HG03571 (cell line): Measurements from ENCODE around the gene SMIM26.
"Not testable (repeated sequence)": the region's sequence is repeated elsewhere in the genome, so short reads cannot be mapped to it uniquely, and the experiment has no call there.

Source experiments
- ATAC-seq: cut with Tn5 transposase; IDR thresholded peaks from one replicate; pipeline ENCODE4 v1.9.1; 2021; ENCODE audit not compliant: unreplicated experiment

The SMIM26 gene

GRCh38 chr20:18566892-18567738 is at the start of gene SMIM26:
SMIM26 (plus strand) TSS chr20:18567432; CDS start chr20:18567479, 47 bp downstream.
- ATAC-seq = peak; percentile 98

GRCh38 chr20:18522066-18522465 is 45.2 kb upstream of the SMIM26 start:
- not testable (repeated sequence) for ATAC-seq

- ATAC-seq = no peak
Observed at GRCh38 chr20:18523066-18523465, 44.2 kb upstream of the SMIM26 start.

GRCh38 chr20:18524646-18525045 is 42.6 kb upstream of the SMIM26 start:
- no peak for ATAC-seq

GRCh38 chr20:18526761-18527160 is 40.5 kb upstream of the SMIM26 start:
- not testable (repeated sequence) for ATAC-seq

- ATAC-seq = no peak
Observed at GRCh38 chr20:18527339-18527738, 39.9 kb upstream of the SMIM26 start.

GRCh38 chr20:18527836-18528235 is 39.4 kb upstream of the SMIM26 start:
- ATAC-seq = no peak

GRCh38 chr20:18529041-18529440 is 38.2 kb upstream of the SMIM26 start:
- no peak for ATAC-seq

GRCh38 chr20:18532626-18533025 is 34.6 kb upstream of the SMIM26 start:
- no peak for ATAC-seq

- ATAC-seq = no peak
Observed at GRCh38 chr20:18533491-18533890, 33.7 kb upstream of the SMIM26 start.

GRCh38 chr20:18533978-18534644 is 33.1 kb upstream of the SMIM26 start:
- ATAC-seq = no peak

GRCh38 chr20:18537651-18538050 is 29.6 kb upstream of the SMIM26 start:
- no peak for ATAC-seq

GRCh38 chr20:18541741-18542140 is 25.5 kb upstream of the SMIM26 start:
- no peak for ATAC-seq

- ATAC-seq = no peak
Observed at GRCh38 chr20:18543216-18543615, 24.0 kb upstream of the SMIM26 start.

- ATAC-seq = no peak
Observed at GRCh38 chr20:18543932-18544331, 23.3 kb upstream of the SMIM26 start.

GRCh38 chr20:18545566-18545965 is 21.7 kb upstream of the SMIM26 start:
- ATAC-seq = no peak

- ATAC-seq = no peak
Observed at GRCh38 chr20:18548465-18548864, 18.8 kb upstream of the SMIM26 start.

- no peak for ATAC-seq
Observed at GRCh38 chr20:18553746-18554145, 13.5 kb upstream of the SMIM26 start.

- peak; percentile 29 for ATAC-seq
Observed at GRCh38 chr20:18567739-18568091, 483 bp downstream of the SMIM26 start.

- no peak for ATAC-seq
Observed at GRCh38 chr20:18571009-18571408, 3.8 kb downstream of the SMIM26 start.

GRCh38 chr20:18571578-18571977 is 4.3 kb downstream of the SMIM26 start:
- ATAC-seq = no peak

GRCh38 chr20:18577942-18578341 is 10.7 kb downstream of the SMIM26 start:
- no peak for ATAC-seq
